Measurements from ENCODE around the gene TIMP2. TPM values are rescaled to one million over a fixed set of nuclear protein-coding genes. Genes with fewer than 3 reads are reported as not detected.

The TIMP2 gene
- total and polyA plus RNA-seq, 2 of the 8 experiments (the other 6 are each of a cell fraction or from before 2014, with no cell fraction given): 18.2 to 43.3 TPM

GRCh38 chr17:78876094-78876597 is 49.0 kb downstream of the TIMP2 start:
- Histone ChIP-seq H3K4me3 (ENCODE audit: extremely low read depth in 1 of 4, insufficient read depth in 2 of 4, low read depth in 3 of 4, low read length in 4 of 4) (no peak overlapping the region), H2BK120ac (replicated peaks; ENCODE audit: low read depth, low read length) (no peak overlapping the region)
- WGBS, 2 experiments (ENCODE audit: extremely low coverage in 1 of 2, insufficient coverage in 1 of 2, insufficient read length in 1 of 2, insufficient replicate concordance in 2 of 2, low coverage in 1 of 2, low lambda C conversion rate in 2 of 2, missing lambda C conversion rate in 1 of 2): 72% methylated on average over 7 of the region's 7 CpGs; no CpG with 5 or more reads in 1 of the 2 experiments

More at GRCh38 chr17:78876094-78876597, 49.0 kb downstream of the TIMP2 start:
- Histone ChIP-seq H4K20me1 (replicated peaks in 1 of 2; ENCODE audit: control insufficient read depth in 1 of 2, insufficient read depth in 2 of 2, low read length in 2 of 2) (peaks cover 2 to 8% of the 10 kb centered on the region in 2 experiments), H3K23me2 (ENCODE audit: low read depth, low read length) (no peaks in the 10 kb centered on the region), H3K23ac (ENCODE audit: insufficient read length) (no peak overlapping the region), H3K56ac (replicated peaks; ENCODE audit: insufficient read length, low read depth, low read length) (no peak overlapping the region), H2BK5ac (ENCODE audit: low read depth, low read length) (no peak overlapping the region), H3K79me1 (ENCODE audit: low read depth, low read length) (no peaks in the 10 kb centered on the region; the same call in 1 of the 2 replicates), H4K5ac (ENCODE audit: insufficient read length, low read depth, low read length) (no peak overlapping the region), H2BK20ac (ENCODE audit: low read length) (no peak overlapping the region), H3K27me3 (replicated peaks in 1 of 4; ENCODE audit: control insufficient read depth in 3 of 4, extremely low read depth in 1 of 4, insufficient read depth in 3 of 4, low read length in 3 of 4) (no peaks in the 10 kb centered on the region), H2AFZ (ENCODE audit: low read length) (no peak overlapping the region), H3K4me2 (ENCODE audit: insufficient read depth in 1 of 2, low read depth in 2 of 2, low read length in 2 of 2) (no peak overlapping the region), H2BK12ac (ENCODE audit: low read depth, low read length) (no peak overlapping the region), H3K9ac (replicated peaks in 1 of 4; ENCODE audit: extremely low read depth in 1 of 4, low read depth in 3 of 4, low read length in 3 of 4) (no peak overlapping the region), H2BK15ac (ENCODE audit: low read length) (no peak overlapping the region), H3K4me1 (replicated peaks in 1 of 4; ENCODE audit: control insufficient read depth in 3 of 4, insufficient read depth in 4 of 4, low read length in 3 of 4) (peaks cover 0 to 12% (median 2%) of the 10 kb centered on the region in 4 experiments; a peak in 3 of 7 replicates), H4K8ac (ENCODE audit: extremely low read depth, insufficient read depth, low read length) (no peak overlapping the region), H2AK5ac (ENCODE audit: low read depth, low read length) (no peak overlapping the region), H3K9me3 (ENCODE audit: insufficient read depth in 2 of 2, low read depth in 1 of 2, low read length in 1 of 2) (no peaks in the 10 kb centered on the region), H3K79me2 (ENCODE audit: control insufficient read depth in 1 of 2, insufficient read depth in 2 of 2, low read length in 2 of 2) (no peaks in the 10 kb centered on the region), H3K36me3 (ENCODE audit: control insufficient read depth in 2 of 4, insufficient read depth in 4 of 4, low read length in 3 of 4) (peaks cover 0 to 9% (median 5%) of the 10 kb centered on the region in 4 experiments; a peak in 3 of 8 replicates), H3K4ac (replicated peaks; ENCODE audit: insufficient read length, low read depth, low read length) (no peak overlapping the region), H4K91ac (replicated peaks; ENCODE audit: insufficient read length, low read length) (no peak overlapping the region), H3K14ac (ENCODE audit: insufficient read length) (no peak overlapping the region), H3K18ac (ENCODE audit: extremely low read depth, low read length) (no peak overlapping the region), H3K27ac (ENCODE audit: low read depth, low read length) (no peak overlapping the region)
- POLR2A ChIA-PET (ENCODE audit: partially characterized antibody): no interaction called here
- CTCF ChIA-PET (ENCODE audit: partially characterized antibody): interaction anchor here (0.6 to 6.3 kb wide), 9 partner anchors 9 to 341 kb away, joined by 3 to 30 read pairs (median 3); no protein-coding TSS in a partner anchor
- no peak for TF ChIP-seq CEBPB (IDR thresholded peaks at IDR 0.05; ENCODE audit: low read depth, low read length)
- no peak for TF ChIP-seq TCF12 (IDR thresholded peaks at IDR 0.05; ENCODE audit: low read depth, low read length)
- no peak for TF ChIP-seq CHD2 (IDR thresholded peaks at IDR 0.05; ENCODE audit: low read length)
- TF ChIP-seq TAF7 (optimal IDR thresholded peaks at IDR 0.05; ENCODE audit: borderline replicate concordance, low read depth, low read length): no peak
- TF ChIP-seq KDM1A (IDR thresholded peaks at IDR 0.05; ENCODE audit: borderline replicate concordance, low read length): no peak
- TF ChIP-seq ZNF274 (IDR thresholded peaks at IDR 0.05; ENCODE audit: borderline replicate concordance, extremely low read depth, low read length): no peak
- no peak for TF ChIP-seq ATF2 (IDR thresholded peaks at IDR 0.05; ENCODE audit: low read length)
- TF ChIP-seq RFX5 (IDR thresholded peaks at IDR 0.05; ENCODE audit: borderline replicate concordance, low read depth, low read length): no peak
- no peak for TF ChIP-seq NANOG (IDR thresholded peaks at IDR 0.05; ENCODE audit: insufficient read depth, low read depth, low read length, poor library complexity, severe bottlenecking)
- DNase-seq (ENCODE audit: low read depth in 1 of 2, low spot score in 2 of 2) (no peak), FAIRE-seq (no peak)

Measured in H1 (cell line).